ENCODE data around the gene APH1A.
"Not testable (repeated sequence)": the region's sequence is repeated elsewhere in the genome, so short reads cannot be mapped to it uniquely, and the experiment has no call there.

Gene APH1A

GRCh38 chr1:150233359-150234308, 35.2 kb downstream of the APH1A start:
- FAIRE-seq = no peak
- DNase-seq (ENCODE audit: low spot score) = no peak

- DNase-seq (ENCODE audit: low spot score); FAIRE-seq: not testable (repeated sequence)
These were observed 35.9 kb downstream of the APH1A start for GRCh38 chr1:150232921-150233320.

- DNase-seq (ENCODE audit: low spot score); FAIRE-seq: not testable (repeated sequence)
These were observed 40.6 kb downstream of the APH1A start for GRCh38 chr1:150228246-150228645.

DNA sequence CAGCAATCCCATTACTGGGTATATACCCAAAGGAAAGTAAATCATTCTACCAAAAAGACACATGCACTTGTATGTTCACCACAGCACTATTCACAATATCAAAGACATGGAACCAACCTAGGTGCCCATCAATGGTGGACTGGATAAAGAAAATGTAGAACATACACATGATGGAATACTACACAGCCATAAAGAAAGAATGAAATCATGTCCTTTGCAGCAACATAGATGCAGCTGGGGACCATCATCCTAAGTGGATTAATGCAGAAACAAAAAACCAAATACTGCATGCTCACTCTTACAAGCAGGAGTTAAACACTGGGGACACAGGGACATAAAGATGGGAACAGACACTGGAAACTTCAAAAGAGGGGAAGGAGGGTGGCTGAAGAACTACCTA, 41.6 kb downstream of the APH1A start:
- no peak for DNase-seq (ENCODE audit: low spot score)
- FAIRE-seq = no peak

DNA sequence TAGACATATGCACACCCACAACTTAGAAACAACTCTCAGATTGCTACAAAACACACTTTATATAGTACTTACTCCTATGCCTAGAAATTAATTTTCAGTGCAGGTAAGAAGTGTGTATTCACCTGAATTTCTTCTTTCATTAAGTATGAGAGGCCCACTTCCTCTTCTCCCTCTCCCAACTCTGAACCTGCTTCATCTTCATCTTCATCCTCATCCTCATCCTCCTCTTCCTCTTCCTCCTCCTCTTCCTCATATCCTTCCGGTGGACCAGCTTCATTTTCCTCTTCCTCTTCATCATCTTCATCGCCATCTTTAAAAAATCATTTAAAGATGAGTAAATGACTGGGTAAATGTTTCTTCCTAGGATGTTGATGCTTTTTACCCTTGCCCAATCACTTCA, 42.3 kb downstream of the APH1A start:
- DNase-seq (ENCODE audit: low spot score) (no peak), FAIRE-seq (no peak)

GRCh38 chr1:150225546-150225945, 43.3 kb downstream of the APH1A start:
- FAIRE-seq = no peak
- no peak for DNase-seq (ENCODE audit: low spot score)

DNA sequence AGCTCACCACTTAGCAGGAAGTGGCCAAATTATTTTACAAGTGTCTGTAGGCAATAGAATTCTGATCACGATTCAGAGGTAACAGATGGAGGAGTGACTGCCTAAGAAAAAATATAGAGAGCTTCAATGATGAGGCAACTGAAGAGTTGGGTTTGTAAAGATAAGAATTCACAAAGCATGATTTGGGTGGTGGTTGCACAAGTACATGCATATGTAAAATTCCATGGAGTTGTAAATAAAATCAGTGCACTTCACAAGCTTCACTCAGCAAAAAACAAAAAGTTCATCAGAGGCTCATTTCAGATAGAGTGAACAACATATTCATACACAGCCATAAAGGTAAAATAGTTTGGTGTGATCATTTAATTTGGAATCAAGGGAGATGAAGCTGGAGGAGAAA, 43.8 kb downstream of the APH1A start:
- DNase-seq (ENCODE audit: low spot score) (no peak), FAIRE-seq (no peak)

- FAIRE-seq (no peak), DNase-seq (ENCODE audit: low spot score) (no peak)
These were observed 47.3 kb downstream of the APH1A start for GRCh38 chr1:150221552-150221951.

DNA sequence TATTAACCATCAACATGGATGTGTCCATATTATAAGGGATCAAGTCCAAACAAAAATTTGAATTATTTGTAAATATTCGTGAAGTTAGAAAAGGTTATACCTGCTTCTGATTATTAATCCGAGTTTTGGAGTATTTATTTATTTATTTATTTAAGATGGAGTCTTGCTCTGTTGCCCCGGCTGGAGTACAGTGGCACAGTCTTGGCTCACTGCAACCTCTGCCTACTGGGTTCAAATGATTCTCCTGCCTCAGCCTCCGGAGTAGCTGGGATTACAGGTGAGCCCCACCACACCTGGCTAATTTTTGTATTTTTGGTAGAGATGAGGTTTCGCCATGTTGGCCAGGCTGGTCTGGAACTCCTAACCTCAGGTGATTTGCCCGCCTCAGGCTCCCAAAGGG, 53.0 kb downstream of the APH1A start:
- not testable (repeated sequence) for FAIRE-seq; DNase-seq (ENCODE audit: low spot score)
